Astrocyte (in vitro differentiated cells and primary cell): ENCODE measurements around the gene KDM1A. TPM values are rescaled to one million over a fixed set of nuclear protein-coding genes. Genes with fewer than 3 reads are reported as not detected.

Experiments
- DNase-seq: peaks from one replicate; pipeline ENCODE4 v3.0.0-alpha.2; 2010; ENCODE audit warnings: low read depth
- FAIRE-seq: peaks from 2 replicates; lab custom pipeline; 2011; peaks lifted over from hg19 to GRCh38; lab: Jason Lieb, UNC
- H2AFZ ChIP-seq: 2 replicates; pipeline ENCODE4 v1.6.0; 2012; ENCODE audit warnings: low read depth, low read length, inconsistent platforms
- H3K27ac ChIP-seq: 2 replicates; pipeline ENCODE4 v1.5.1; 2011; ENCODE audit warnings: low read depth, low read length, inconsistent platforms
- H3K27me3 ChIP-seq: 2 replicates; pipeline ENCODE4 v1.6.0; 2011; ENCODE audit warnings: low read length, inconsistent platforms; ENCODE audit not compliant: insufficient read depth
- H3K36me3 ChIP-seq: 2 replicates; pipeline ENCODE4 v1.5.1; 2011; ENCODE audit warnings: low read length, inconsistent platforms; ENCODE audit not compliant: insufficient read depth
- H3K4me1 ChIP-seq: 2 replicates; pipeline ENCODE4 v1.5.1; 2011; ENCODE audit warnings: low read length, inconsistent platforms; ENCODE audit not compliant: insufficient read depth
- H3K4me2 ChIP-seq: 2 replicates; pipeline ENCODE4 v1.6.0; 2012; ENCODE audit warnings: low read length, inconsistent platforms
- H3K4me3 ChIP-seq: 2 replicates; pipeline ENCODE4 v1.5.1; 2011; ENCODE audit warnings: low read depth, mild to moderate bottlenecking, low read length, inconsistent platforms; ENCODE audit not compliant: insufficient read depth
- H3K79me2 ChIP-seq: 2 replicates; pipeline ENCODE4 v1.6.0; 2012; ENCODE audit warnings: mild to moderate bottlenecking, low read length, inconsistent platforms; ENCODE audit not compliant: insufficient read depth
- H3K9ac ChIP-seq: 2 replicates; pipeline ENCODE4 v1.6.0; 2012; ENCODE audit warnings: mild to moderate bottlenecking, low read length, inconsistent platforms
- H3K9me3 ChIP-seq: 2 replicates; pipeline ENCODE4 v1.5.1; 2012; ENCODE audit warnings: low read depth, mild to moderate bottlenecking, low read length, inconsistent platforms; ENCODE audit not compliant: insufficient read depth
- H4K20me1 ChIP-seq: 2 replicates; pipeline ENCODE4 v1.6.0; 2012; ENCODE audit warnings: low read length, inconsistent platforms; ENCODE audit not compliant: insufficient read depth
- H3K27ac Mint-ChIP-seq: one replicate; pipeline ENCODE4 v1.8.0; 2021; ENCODE audit warnings: mild to moderate bottlenecking, mixed read lengths; ENCODE audit not compliant: unreplicated experiment
- H3K27me3 Mint-ChIP-seq: one replicate; pipeline ENCODE4 v1.8.0; 2021; ENCODE audit warnings: low read depth, mixed read lengths; ENCODE audit not compliant: unreplicated experiment
- H3K36me3 Mint-ChIP-seq: one replicate; pipeline ENCODE4 v1.8.0; 2021; ENCODE audit warnings: low read depth, mixed read lengths; ENCODE audit not compliant: unreplicated experiment
- H3K4me1 Mint-ChIP-seq: one replicate; pipeline ENCODE4 v1.8.0; 2021; ENCODE audit warnings: low read depth, mixed read lengths; ENCODE audit not compliant: unreplicated experiment
- H3K4me3 Mint-ChIP-seq: one replicate; pipeline ENCODE4 v1.8.0; 2021; ENCODE audit warnings: mild to moderate bottlenecking, moderate library complexity, mixed read lengths; ENCODE audit not compliant: unreplicated experiment
- H3K9me3 Mint-ChIP-seq: one replicate; pipeline ENCODE4 v1.8.0; 2021; ENCODE audit warnings: mild to moderate bottlenecking, mixed read lengths; ENCODE audit not compliant: unreplicated experiment
- EZH2 ChIP-seq: IDR thresholded peaks from 2 replicates; pipeline ENCODE4 v1.6.1; 2012; ENCODE audit warnings: mild to moderate bottlenecking, low read length, inconsistent platforms; ENCODE audit not compliant: insufficient read depth
- total RNA-seq: library from RNA; stranded (reverse); gene quantifications from 2 replicates; pipeline ENCODE4 v1.2.1, GENCODE V29; 2021
- TF ChIP-seq, protein P1 (sequence below): IDR thresholded peaks from 2 replicates; pipeline ENCODE4 v1.5.1; 2011; ENCODE audit warnings: low read depth, mild to moderate bottlenecking, inconsistent platforms, low read length, moderate library complexity; ENCODE audit not compliant: insufficient read depth

The KDM1A gene
- total RNA-seq, 1 donor from 2014 or later: 110 TPM

DNA sequence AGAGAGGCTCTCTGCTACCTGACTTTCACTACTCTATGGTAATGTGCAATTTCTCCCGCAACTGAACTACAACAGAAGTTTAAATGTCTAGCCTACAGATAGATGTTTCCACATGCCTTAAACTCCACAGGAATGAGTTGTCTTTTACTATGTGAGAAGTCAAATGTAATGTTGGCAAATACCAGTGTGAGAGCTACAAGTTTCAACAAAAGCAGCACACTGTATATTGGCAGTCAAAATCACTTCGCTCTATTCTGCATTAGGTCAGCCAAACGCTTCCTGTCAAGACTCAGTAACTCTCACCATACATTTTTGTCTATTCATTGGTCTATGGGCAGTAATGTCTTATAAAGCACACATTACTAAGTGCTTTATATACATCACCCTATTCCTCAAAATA is 107.5 kb downstream of the KDM1A start:
- Mint-ChIP-seq H3K9me3 (no peaks in the 10 kb centered on the region), H3K4me3 (no peak overlapping the region), H3K36me3 (no peaks in the 10 kb centered on the region), H3K27me3 (no peaks in the 10 kb centered on the region), H3K27ac (peak overlapping the region; percentile 64), H3K4me1 (peaks cover 66% of the 10 kb centered on the region)
- Histone ChIP-seq H2AFZ (no peak overlapping the region), H3K27me3 (no peaks in the 10 kb centered on the region), H3K4me2 (peak overlapping the region; percentile 49), H3K9ac (peak overlapping the region; percentile 12), H3K9me3 (no peaks in the 10 kb centered on the region), H3K4me3 (no peak overlapping the region), H3K27ac (no peak overlapping the region), H3K79me2 (peaks cover 92% of the 10 kb centered on the region), H3K4me1 (peaks cover 31% of the 10 kb centered on the region), H3K36me3 (no peaks in the 10 kb centered on the region), H4K20me1 (peaks cover 81% of the 10 kb centered on the region)
- FAIRE-seq (peak; percentile 41), DNase-seq (peak; percentile 78)
- TF ChIP-seq, protein P1, sequence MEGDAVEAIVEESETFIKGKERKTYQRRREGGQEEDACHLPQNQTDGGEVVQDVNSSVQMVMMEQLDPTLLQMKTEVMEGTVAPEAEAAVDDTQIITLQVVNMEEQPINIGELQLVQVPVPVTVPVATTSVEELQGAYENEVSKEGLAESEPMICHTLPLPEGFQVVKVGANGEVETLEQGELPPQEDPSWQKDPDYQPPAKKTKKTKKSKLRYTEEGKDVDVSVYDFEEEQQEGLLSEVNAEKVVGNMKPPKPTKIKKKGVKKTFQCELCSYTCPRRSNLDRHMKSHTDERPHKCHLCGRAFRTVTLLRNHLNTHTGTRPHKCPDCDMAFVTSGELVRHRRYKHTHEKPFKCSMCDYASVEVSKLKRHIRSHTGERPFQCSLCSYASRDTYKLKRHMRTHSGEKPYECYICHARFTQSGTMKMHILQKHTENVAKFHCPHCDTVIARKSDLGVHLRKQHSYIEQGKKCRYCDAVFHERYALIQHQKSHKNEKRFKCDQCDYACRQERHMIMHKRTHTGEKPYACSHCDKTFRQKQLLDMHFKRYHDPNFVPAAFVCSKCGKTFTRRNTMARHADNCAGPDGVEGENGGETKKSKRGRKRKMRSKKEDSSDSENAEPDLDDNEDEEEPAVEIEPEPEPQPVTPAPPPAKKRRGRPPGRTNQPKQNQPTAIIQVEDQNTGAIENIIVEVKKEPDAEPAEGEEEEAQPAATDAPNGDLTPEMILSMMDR: no peak
- no peak for TF ChIP-seq EZH2

DNA sequence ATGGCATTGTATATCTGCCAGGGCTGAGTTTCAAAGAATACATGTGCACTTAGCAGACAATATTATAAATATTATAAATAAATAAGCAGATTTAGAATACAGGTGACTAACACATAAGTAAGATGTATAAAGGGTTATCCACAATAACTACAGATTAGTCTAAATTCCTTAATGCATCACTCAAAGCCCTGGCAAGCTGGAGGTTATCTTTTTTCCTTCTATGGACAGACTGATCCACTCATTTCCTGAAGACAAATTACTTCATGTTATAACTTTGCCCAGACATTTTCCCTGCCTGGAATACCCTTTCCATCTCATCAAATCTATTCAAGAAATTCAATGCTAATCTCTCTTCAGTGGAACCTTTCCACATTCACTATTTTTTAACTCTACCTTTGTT is 110.6 kb downstream of the KDM1A start:
- DNase-seq: peak; percentile 25

DNA sequence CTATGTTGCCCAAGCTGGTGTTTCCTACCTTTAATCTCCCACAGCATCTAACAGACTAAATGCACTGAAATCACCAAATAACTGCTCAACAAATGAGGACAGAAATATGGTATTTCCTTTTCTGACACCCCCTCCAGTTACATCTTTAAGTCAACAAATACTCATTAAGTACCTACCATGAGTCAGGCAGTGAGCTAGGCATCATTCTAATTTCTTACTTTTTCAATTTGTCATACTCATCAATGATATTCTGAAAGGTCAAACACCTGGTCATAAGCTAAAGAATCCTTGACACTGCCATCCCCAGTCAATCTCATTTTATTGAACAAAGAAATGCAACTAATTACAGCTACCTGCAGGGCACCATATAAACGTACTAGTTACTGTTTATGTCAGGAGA is 112.8 kb downstream of the KDM1A start:
- Histone ChIP-seq H3K27ac (no peak overlapping the region), H3K4me1 (peaks cover 18% of the 10 kb centered on the region), H3K9ac (no peak overlapping the region), H2AFZ (no peak overlapping the region), H3K79me2 (peaks cover 94% of the 10 kb centered on the region), H3K27me3 (no peaks in the 10 kb centered on the region), H3K36me3 (peaks cover 2% of the 10 kb centered on the region), H4K20me1 (peaks cover 80% of the 10 kb centered on the region), H3K9me3 (no peaks in the 10 kb centered on the region), H3K4me2 (no peak overlapping the region), H3K4me3 (no peak overlapping the region)
- no peak for DNase-seq
- H3K4me3 Mint-ChIP-seq: no peak overlapping the region
- TF ChIP-seq, protein P1: no peak
- no peak for TF ChIP-seq EZH2
- no peaks in the 10 kb centered on the region for H3K36me3 Mint-ChIP-seq
- H3K9me3 Mint-ChIP-seq: no peaks in the 10 kb centered on the region
- H3K4me1 Mint-ChIP-seq: peaks cover 23% of the 10 kb centered on the region
- no peak overlapping the region for H3K27ac Mint-ChIP-seq
- no peak for FAIRE-seq
- no peaks in the 10 kb centered on the region for H3K27me3 Mint-ChIP-seq

More for the DNA sequence above, 110.6 kb downstream of the KDM1A start:
- peak overlapping the region; percentile 41 for H3K4me2 ChIP-seq
- H3K79me2 ChIP-seq: peaks cover 94% of the 10 kb centered on the region
- H2AFZ ChIP-seq: no peak overlapping the region
- H3K36me3 ChIP-seq: no peaks in the 10 kb centered on the region
- no peak overlapping the region for H3K27ac Mint-ChIP-seq
- no peak overlapping the region for H3K4me3 ChIP-seq
- no peaks in the 10 kb centered on the region for H3K27me3 Mint-ChIP-seq
- peaks cover 24% of the 10 kb centered on the region for H3K4me1 ChIP-seq
- TF ChIP-seq EZH2: no peak
- TF ChIP-seq, protein P1: no peak
- H3K9me3 Mint-ChIP-seq: no peaks in the 10 kb centered on the region
- no peaks in the 10 kb centered on the region for H3K36me3 Mint-ChIP-seq
- H4K20me1 ChIP-seq: peaks cover 80% of the 10 kb centered on the region
- peaks cover 44% of the 10 kb centered on the region for H3K4me1 Mint-ChIP-seq
- FAIRE-seq: peak; percentile 52
- no peak overlapping the region for H3K9ac ChIP-seq
- no peaks in the 10 kb centered on the region for H3K27me3 ChIP-seq
- H3K9me3 ChIP-seq: no peaks in the 10 kb centered on the region
- H3K27ac ChIP-seq: no peak overlapping the region
- no peak overlapping the region for H3K4me3 Mint-ChIP-seq
